HepG2 (cell line): ENCODE measurements around the gene RHBDD2. TPM values are rescaled to one million over a fixed set of nuclear protein-coding genes. Genes with fewer than 3 reads are reported as not detected.

Experiments
- ATF1 ChIP-seq: IDR thresholded peaks from 2 replicates; pipeline ENCODE4 v1.6.1; 2016; ENCODE audit warnings: mild to moderate bottlenecking, control low read depth
- ATRX ChIP-seq: sonication (generic); formaldehyde crosslinking; IDR thresholded peaks from 2 replicates; pipeline ENCODE4 v1.4.0; 2020; ENCODE audit warnings: missing genetic modification reagents, borderline replicate concordance
- BRD4 ChIP-seq: sonication (generic); formaldehyde crosslinking; IDR thresholded peaks from 2 replicates; pipeline ENCODE4 v1.4.0; 2020; ENCODE audit warnings: missing genetic modification reagents
- JARID2 ChIP-seq: sonication (generic); formaldehyde crosslinking; IDR thresholded peaks from 2 replicates; pipeline ENCODE4 v1.8.1; 2023; ENCODE audit warnings: missing genetic modification reagents, inconsistent platforms; ENCODE audit not compliant: insufficient replicate concordance
- KDM2A ChIP-seq: sonication (generic); formaldehyde crosslinking; IDR thresholded peaks from 2 replicates; pipeline ENCODE4 v1.4.0; 2020; ENCODE audit warnings: low read depth, missing genetic modification reagents, borderline replicate concordance
- SP4 ChIP-seq: sonication (generic); formaldehyde crosslinking; IDR thresholded peaks from 2 replicates; pipeline ENCODE4 v1.8.1; 2023; ENCODE audit warnings: mild to moderate bottlenecking, missing genetic modification reagents
- TCF7 ChIP-seq: sonication (generic); IDR thresholded peaks from 2 replicates; pipeline ENCODE4 v1.6.1; 2016; ENCODE audit warnings: antibody characterized with exemption, low read depth
- TRIM24 ChIP-seq: sonication (generic); formaldehyde crosslinking; IDR thresholded peaks from 2 replicates; pipeline ENCODE4 v1.8.0; 2022; ENCODE audit warnings: mild to moderate bottlenecking, missing genetic modification reagents
- ZBTB1 ChIP-seq: sonication (generic); formaldehyde crosslinking; IDR thresholded peaks from 2 replicates; pipeline ENCODE4 v1.4.0; 2020; ENCODE audit warnings: missing genetic modification reagents, borderline replicate concordance
- ZFP90 ChIP-seq: sonication (generic); formaldehyde crosslinking; IDR thresholded peaks from 2 replicates; pipeline ENCODE4 v1.8.0; 2022; ENCODE audit warnings: missing genetic modification reagents, mild to moderate bottlenecking, inconsistent platforms, borderline replicate concordance
- ZNF225 ChIP-seq: sonication (generic); formaldehyde crosslinking; IDR thresholded peaks from 2 replicates; pipeline ENCODE4 v1.4.0; 2020; ENCODE audit warnings: mild to moderate bottlenecking, missing genetic modification reagents
- ZNF605 ChIP-seq: sonication (generic); formaldehyde crosslinking; IDR thresholded peaks from 2 replicates; pipeline ENCODE4 v1.8.0; 2022; ENCODE audit warnings: mild to moderate bottlenecking, missing genetic modification reagents
- ZNF841 ChIP-seq: sonication (generic); formaldehyde crosslinking; IDR thresholded peaks from 2 replicates; pipeline ENCODE4 v1.8.1; 2023; ENCODE audit warnings: missing genetic modification reagents, borderline replicate concordance
- polyA plus RNA-seq, 8 experiments: library from polyadenylated mRNA; depleted of rRNA in 3 of 8; stranded (reverse) in 7 of 8; unstranded in 1 of 8; fragments of >200 nt; fragmentation: Illumina TruSeq in 4 of 8; extraction: Trizol in 4 of 8; gene quantifications; 2 replicates each; pipeline versions ENCODE4 v1.2.1 to v1.2.3, GENCODE V29; 2011 to 2016; ENCODE audit warnings: low read depth in 4 of 8, missing spikeins in 1 of 8, mixed read lengths in 1 of 8; ENCODE audit not compliant: insufficient read depth in 1 of 8
- total RNA-seq, 5 experiments: library from RNA; depleted of rRNA; stranded (reverse); fragments of >200 nt; fragmentation: Illumina TruSeq; extraction: Trizol; gene quantifications; 2 replicates each; pipeline ENCODE4 v1.2.3, GENCODE V29; 2016; ENCODE audit warnings: low read depth in 1 of 5
- TF ChIP-seq, protein P1 (sequence below): sonication (generic); formaldehyde crosslinking; IDR thresholded peaks from 2 replicates; pipeline ENCODE4 v1.4.0; 2020; ENCODE audit warnings: mild to moderate bottlenecking, missing genetic modification reagents
- TF ChIP-seq, protein P2 (sequence below): sonication (generic); formaldehyde crosslinking; IDR thresholded peaks from 2 replicates; pipeline ENCODE4 v1.8.1; 2023; ENCODE audit warnings: mild to moderate bottlenecking, inconsistent platforms, moderate library complexity, missing genetic modification reagents, borderline replicate concordance
- TF ChIP-seq, protein P3 (sequence below): sonication (generic); formaldehyde crosslinking; IDR thresholded peaks from 2 replicates; pipeline ENCODE4 v1.4.0; 2020; ENCODE audit warnings: missing genetic modification reagents, mild to moderate bottlenecking, borderline replicate concordance
- TF ChIP-seq, protein P4 (sequence below): sonication (generic); formaldehyde crosslinking; IDR thresholded peaks from one replicate; pipeline ENCODE4 v1.5.1; 2020; ENCODE audit warnings: mild to moderate bottlenecking, missing genetic modification reagents; ENCODE audit errors: not compliant biosample characterization

Gene RHBDD2
- total and polyA plus RNA-seq, 2 of the 13 experiments (the other 11 are each of a cell fraction or from before 2014, with no cell fraction given), result 23.1 to 26.4 TPM

DNA sequence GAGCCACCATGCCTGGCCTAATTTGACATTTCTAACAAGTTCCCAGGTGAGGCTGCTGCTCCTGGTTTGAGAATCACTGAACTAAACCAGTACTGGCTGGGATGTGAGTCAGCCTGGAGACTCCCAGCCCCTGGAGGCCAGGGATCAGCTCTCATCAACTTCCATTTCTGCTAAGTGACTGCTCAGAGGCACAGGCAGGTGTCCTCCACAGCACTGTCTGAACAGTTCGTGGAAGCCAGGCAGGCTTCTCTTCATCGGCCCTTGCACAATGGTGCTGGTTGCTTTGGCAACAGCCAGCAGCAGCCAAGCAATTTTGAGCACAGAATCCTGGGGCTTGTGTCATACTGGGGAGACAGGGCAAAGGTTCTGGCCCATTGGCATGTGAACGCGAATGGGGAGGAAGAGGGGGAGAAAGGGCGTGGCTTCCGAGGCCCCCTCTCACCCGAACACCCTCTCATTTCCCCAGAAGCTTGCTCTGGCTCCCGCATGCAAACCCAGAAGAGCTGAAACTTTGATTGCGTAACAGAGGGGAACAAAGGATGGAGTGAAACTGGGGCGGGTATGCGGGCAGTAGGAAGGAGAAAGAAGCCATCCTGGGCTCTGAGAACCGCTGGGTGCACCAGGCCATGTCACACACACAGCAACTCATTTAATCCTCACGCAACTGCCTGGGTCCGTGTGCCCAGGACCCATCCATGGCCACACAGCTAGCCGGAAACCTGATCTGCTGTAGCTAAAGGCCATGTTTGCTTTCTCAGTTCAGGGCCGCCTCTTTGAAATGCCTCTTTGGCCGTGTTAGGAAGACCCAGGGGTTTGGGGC lies 27.2 kb downstream of the RHBDD2 start (continued):
- TF ChIP-seq, protein P1, sequence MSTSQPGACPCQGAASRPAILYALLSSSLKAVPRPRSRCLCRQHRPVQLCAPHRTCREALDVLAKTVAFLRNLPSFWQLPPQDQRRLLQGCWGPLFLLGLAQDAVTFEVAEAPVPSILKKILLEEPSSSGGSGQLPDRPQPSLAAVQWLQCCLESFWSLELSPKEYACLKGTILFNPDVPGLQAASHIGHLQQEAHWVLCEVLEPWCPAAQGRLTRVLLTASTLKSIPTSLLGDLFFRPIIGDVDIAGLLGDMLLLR (CRISPR knock-in tag), result no peak
- TF ChIP-seq ZBTB1 (CRISPR knock-in tag), result no peak
- peak; percentile 72 for TF ChIP-seq TCF7
- TF ChIP-seq ZNF841 (CRISPR knock-in tag), result no peak
- TF ChIP-seq TRIM24, result no peak
- TF ChIP-seq, protein P2, sequence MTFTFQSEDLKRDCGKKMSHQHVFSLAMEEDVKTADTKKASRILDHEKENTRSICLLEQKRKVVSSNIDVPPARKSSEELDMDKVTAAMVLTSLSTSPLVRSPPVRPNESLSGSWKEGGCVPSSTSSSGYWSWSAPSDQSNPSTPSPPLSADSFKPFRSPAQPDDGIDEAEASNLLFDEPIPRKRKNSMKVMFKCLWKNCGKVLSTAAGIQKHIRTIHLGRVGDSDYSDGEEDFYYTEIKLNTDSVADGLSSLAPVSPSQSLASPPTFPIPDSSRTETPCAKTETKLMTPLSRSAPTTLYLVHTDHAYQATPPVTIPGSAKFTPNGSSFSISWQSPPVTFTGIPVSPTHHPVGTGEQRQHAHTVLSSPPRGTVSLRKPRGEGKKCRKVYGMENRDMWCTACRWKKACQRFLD, result no peak
- 0 out of 2 replicates have a peak, but pooled peaks have one; percentile 6 for TF ChIP-seq KDM2A (CRISPR knock-in tag)
- peak; percentile 78 for TF ChIP-seq SP4 (CRISPR knock-in tag)
- no peak for TF ChIP-seq ATRX (CRISPR knock-in tag)
- TF ChIP-seq, protein P3, sequence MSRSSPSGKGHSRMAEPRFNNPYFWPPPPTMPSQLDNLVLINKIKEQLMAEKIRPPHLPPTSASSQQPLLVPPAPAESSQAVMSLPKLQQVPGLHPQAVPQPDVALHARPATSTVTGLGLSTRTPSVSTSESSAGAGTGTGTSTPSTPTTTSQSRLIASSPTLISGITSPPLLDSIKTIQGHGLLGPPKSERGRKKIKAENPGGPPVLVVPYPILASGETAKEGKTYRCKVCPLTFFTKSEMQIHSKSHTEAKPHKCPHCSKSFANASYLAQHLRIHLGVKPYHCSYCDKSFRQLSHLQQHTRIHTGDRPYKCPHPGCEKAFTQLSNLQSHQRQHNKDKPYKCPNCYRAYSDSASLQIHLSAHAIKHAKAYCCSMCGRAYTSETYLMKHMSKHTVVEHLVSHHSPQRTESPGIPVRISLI (CRISPR knock-in tag), result peak; percentile 84; the same call in 1 of the 2 replicates
- TF ChIP-seq, protein P4, sequence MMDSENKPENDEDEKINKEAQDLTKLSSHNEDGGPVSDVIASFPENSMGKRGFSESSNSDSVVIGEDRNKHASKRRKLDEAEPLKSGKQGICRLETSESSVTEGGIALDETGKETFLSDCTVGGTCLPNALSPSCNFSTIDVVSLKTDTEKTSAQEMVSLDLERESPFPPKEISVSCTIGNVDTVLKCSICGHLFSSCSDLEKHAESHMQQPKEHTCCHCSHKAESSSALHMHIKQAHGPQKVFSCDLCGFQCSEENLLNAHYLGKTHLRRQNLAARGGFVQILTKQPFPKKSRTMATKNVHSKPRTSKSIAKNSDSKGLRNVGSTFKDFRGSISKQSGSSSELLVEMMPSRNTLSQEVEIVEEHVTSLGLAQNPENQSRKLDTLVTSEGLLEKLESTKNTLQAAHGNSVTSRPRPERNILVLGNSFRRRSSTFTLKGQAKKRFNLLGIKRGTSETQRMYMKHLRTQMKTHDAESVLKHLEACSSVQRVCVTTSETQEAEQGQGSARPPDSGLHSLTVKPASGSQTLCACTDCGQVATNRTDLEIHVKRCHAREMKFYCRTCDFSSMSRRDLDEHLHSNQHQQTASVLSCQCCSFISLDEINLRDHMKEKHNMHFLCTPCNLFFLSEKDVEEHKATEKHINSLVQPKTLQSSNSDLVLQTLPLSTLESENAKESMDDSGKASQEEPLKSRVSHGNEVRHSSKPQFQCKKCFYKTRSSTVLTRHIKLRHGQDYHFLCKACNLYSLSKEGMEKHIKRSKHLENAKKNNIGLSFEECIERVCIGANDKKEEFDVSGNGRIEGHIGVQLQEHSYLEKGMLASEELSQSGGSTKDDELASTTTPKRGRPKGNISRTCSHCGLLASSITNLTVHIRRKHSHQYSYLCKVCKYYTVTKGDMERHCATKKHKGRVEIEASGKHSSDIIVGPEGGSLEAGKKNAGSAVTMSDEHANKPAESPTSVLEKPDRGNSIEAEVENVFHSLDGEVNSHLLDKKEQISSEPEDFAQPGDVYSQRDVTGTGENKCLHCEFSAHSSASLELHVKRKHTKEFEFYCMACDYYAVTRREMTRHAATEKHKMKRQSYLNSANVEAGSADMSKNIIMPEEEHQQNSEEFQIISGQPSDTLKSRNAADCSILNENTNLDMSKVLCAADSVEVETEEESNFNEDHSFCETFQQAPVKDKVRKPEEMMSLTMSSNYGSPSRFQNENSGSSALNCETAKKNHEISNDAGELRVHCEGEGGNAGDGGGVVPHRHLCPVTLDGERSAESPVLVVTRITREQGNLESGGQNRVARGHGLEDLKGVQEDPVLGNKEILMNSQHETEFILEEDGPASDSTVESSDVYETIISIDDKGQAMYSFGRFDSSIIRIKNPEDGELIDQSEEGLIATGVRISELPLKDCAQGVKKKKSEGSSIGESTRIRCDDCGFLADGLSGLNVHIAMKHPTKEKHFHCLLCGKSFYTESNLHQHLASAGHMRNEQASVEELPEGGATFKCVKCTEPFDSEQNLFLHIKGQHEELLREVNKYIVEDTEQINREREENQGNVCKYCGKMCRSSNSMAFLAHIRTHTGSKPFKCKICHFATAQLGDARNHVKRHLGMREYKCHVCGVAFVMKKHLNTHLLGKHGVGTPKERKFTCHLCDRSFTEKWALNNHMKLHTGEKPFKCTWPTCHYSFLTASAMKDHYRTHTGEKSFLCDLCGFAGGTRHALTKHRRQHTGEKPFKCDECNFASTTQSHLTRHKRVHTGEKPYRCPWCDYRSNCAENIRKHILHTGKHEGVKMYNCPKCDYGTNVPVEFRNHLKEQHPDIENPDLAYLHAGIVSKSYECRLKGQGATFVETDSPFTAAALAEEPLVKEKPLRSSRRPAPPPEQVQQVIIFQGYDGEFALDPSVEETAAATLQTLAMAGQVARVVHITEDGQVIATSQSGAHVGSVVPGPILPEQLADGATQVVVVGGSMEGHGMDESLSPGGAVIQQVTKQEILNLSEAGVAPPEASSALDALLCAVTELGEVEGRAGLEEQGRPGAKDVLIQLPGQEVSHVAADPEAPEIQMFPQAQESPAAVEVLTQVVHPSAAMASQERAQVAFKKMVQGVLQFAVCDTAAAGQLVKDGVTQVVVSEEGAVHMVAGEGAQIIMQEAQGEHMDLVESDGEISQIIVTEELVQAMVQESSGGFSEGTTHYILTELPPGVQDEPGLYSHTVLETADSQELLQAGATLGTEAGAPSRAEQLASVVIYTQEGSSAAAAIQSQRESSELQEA, result no peak
- 0 out of 2 replicates have a peak, but pooled peaks have one; percentile 51 for TF ChIP-seq BRD4
- TF ChIP-seq ATF1, result peak; percentile 61
- peak; percentile 39 for TF ChIP-seq JARID2 (CRISPR knock-in tag)
- TF ChIP-seq ZNF225 (CRISPR knock-in tag), result no peak; the same call in none of the 2 replicates
- TF ChIP-seq ZFP90, result peak; percentile 80; the same call in 1 of the 2 replicates
- no peak; the same call in 1 of the 2 replicates for TF ChIP-seq ZNF605 (CRISPR knock-in tag)
